Activated CD8-positive, alpha-beta memory T cell treated with anti-CD3 and anti-CD28 coated beads for 48 hours (primary cell): Measurements from ENCODE around the gene UTP18.
"Not testable (repeated sequence)": the region's sequence is repeated elsewhere in the genome, so short reads cannot be mapped to it uniquely, and the experiment has no call there.

Experiments
- DNase-seq, 3 experiments: peaks; one replicate each; pipeline ENCODE4 v3.0.0-alpha.2; 2020; ENCODE audit warnings: low read depth in 2 of 3, low spot score in 2 of 3

The UTP18 gene

GRCh38 chr17:51330861-51331503 lies 70.6 kb downstream of the UTP18 start:
- not testable (repeated sequence) for DNase-seq

- no peak for DNase-seq
Observed at GRCh38 chr17:51335006-51335590, 74.8 kb downstream of the UTP18 start.

- no peak for DNase-seq
Observed at GRCh38 chr17:51335883-51336822, 75.8 kb downstream of the UTP18 start.

- DNase-seq = no peak
Observed at GRCh38 chr17:51341457-51341856, 81.1 kb downstream of the UTP18 start.

GRCh38 chr17:51342257-51342656 lies 81.9 kb downstream of the UTP18 start:
- no peak for DNase-seq

- no peak for DNase-seq
Observed at GRCh38 chr17:51344532-51344931, 84.2 kb downstream of the UTP18 start.

- no peak for DNase-seq
Observed at GRCh38 chr17:51346218-51346982, 86.1 kb downstream of the UTP18 start.
